Coronary artery (tissue), 2 donors: ENCODE data around the gene PLEKHG2.

Experiments used
- DNase-seq: peaks from one replicate; pipeline ENCODE4 v3.0.0-alpha.2; 2017; ENCODE audit warnings: low spot score
- H3K27ac ChIP-seq, 2 donors: fragments of 200-600 bp; sonication (generic); one replicate each; pipeline ENCODE4 v1.5.1; 2016 to 2019
- H3K4me3 ChIP-seq: fragments of 200-600 bp; sonication (generic); 2 replicates; pipeline ENCODE4 v1.5.1; 2016; ENCODE audit warnings: mild to moderate bottlenecking, moderate library complexity
- TF ChIP-seq, protein P1 (sequence below): fragments of 200-600 bp; sonication (generic); IDR thresholded peaks from one replicate; pipeline ENCODE4 v1.5.1; 2019; ENCODE audit warnings: antibody characterized with exemption

Gene PLEKHG2

GRCh38 chr19:39409208-39410016 is 3.1 kb upstream of the PLEKHG2 start:
- TF ChIP-seq, protein P1, sequence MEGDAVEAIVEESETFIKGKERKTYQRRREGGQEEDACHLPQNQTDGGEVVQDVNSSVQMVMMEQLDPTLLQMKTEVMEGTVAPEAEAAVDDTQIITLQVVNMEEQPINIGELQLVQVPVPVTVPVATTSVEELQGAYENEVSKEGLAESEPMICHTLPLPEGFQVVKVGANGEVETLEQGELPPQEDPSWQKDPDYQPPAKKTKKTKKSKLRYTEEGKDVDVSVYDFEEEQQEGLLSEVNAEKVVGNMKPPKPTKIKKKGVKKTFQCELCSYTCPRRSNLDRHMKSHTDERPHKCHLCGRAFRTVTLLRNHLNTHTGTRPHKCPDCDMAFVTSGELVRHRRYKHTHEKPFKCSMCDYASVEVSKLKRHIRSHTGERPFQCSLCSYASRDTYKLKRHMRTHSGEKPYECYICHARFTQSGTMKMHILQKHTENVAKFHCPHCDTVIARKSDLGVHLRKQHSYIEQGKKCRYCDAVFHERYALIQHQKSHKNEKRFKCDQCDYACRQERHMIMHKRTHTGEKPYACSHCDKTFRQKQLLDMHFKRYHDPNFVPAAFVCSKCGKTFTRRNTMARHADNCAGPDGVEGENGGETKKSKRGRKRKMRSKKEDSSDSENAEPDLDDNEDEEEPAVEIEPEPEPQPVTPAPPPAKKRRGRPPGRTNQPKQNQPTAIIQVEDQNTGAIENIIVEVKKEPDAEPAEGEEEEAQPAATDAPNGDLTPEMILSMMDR = no peak
- H3K27ac ChIP-seq = peak overlapping the region; percentile 99 to 100
- H3K4me3 ChIP-seq = peak overlapping the region; percentile 97
- DNase-seq = peak; percentile 96

GRCh38 chr19:39410017-39410830 is 2.2 kb upstream of the PLEKHG2 start:
- peak; percentile 94 for DNase-seq
- peak overlapping the region; percentile 97 for H3K4me3 ChIP-seq
- H3K27ac ChIP-seq = peak overlapping the region; percentile 99 to 100
- TF ChIP-seq, protein P1 = no peak

DNA sequence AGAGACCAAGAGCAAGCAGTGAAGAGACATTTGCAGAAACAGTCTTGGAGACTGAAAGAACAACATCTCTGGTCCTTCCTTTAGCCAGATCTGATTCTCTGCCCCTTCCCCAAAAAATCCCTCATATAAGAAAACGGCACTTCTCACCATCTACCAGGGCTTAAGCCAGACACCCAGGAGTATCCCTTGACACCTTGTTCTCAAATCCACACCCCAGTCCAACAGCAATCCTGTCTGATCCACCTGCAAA is 1.7 kb upstream of the PLEKHG2 start:
- no peak for DNase-seq
- Histone ChIP-seq H3K27ac (peak overlapping the region; percentile 99 to 100), H3K4me3 (peak overlapping the region; percentile 97)
- TF ChIP-seq, protein P1 = no peak

GRCh38 chr19:39411081-39411831 is 1.2 kb upstream of the PLEKHG2 start:
- peak overlapping the region; percentile 99 to 100 for H3K27ac ChIP-seq
- DNase-seq = peak; percentile 92
- TF ChIP-seq, protein P1 = no peak
- peak overlapping the region; percentile 97 for H3K4me3 ChIP-seq

- DNase-seq = peak; percentile 95
- TF ChIP-seq, protein P1 = peak; percentile 84
- H3K4me3 ChIP-seq = peak overlapping the region; percentile 97
- H3K27ac ChIP-seq = peak overlapping the region; percentile 99 to 100
Observed at GRCh38 chr19:39411832-39412099, 703 bp upstream of the PLEKHG2 start.

DNA sequence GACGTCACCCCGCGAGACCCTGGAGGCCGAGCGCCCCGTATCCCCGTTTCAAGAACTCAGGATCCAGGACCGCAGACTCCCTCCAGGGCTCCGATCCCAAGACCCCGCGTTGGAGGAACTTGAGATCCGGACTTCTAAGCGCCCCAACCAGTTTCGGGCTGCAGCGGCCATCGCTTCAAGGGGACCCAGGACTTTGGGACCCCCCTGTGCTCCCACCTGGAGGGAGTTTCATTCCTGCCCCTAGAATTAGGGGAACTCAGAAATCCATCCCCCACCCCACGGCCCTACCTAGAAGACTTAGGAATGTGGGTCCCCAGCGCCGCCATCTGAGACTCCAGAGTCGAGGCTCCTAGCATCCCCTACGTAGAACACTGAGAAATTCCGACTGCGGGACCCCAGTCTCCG is 400 bp downstream of the PLEKHG2 start:
- H3K27ac ChIP-seq = peak overlapping the region; percentile 99 to 100
- TF ChIP-seq, protein P1 = peak; percentile 23
- no peak for DNase-seq
- H3K4me3 ChIP-seq = peak overlapping the region; percentile 97
